Activated CD4-positive, alpha-beta T cell treated with anti-CD3 and anti-CD28 coated beads, Interleukin-2, amount 50 U/mL, for 48 hours (primary cell): ENCODE results near the gene ARHGEF10L.

ENCODE experiments used
- DNase-seq, 2 experiments: peaks; one replicate each; pipeline ENCODE4 v3.0.0-alpha.2; 2020

Gene ARHGEF10L

DNA sequence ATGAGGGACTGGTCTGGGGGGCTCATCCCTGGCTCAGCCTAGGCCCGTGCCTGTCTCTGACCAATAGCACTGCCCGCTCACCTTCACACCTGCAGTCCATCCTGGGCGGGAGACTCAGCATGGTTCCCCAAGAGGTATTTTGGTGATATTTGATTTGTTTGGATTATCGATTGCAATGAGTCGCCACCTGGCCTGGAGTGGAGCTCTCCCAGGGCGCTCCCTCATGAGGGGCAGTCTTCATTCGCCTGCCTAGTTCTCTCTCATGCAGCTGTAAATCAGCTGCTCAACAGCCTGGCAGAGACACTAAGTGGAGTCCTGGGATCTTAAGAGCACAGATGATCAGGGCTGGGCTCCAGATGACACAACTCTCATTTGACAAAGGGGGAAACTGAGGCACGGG lies 125.6 kb downstream of the ARHGEF10L start:
- no peak for DNase-seq

DNA sequence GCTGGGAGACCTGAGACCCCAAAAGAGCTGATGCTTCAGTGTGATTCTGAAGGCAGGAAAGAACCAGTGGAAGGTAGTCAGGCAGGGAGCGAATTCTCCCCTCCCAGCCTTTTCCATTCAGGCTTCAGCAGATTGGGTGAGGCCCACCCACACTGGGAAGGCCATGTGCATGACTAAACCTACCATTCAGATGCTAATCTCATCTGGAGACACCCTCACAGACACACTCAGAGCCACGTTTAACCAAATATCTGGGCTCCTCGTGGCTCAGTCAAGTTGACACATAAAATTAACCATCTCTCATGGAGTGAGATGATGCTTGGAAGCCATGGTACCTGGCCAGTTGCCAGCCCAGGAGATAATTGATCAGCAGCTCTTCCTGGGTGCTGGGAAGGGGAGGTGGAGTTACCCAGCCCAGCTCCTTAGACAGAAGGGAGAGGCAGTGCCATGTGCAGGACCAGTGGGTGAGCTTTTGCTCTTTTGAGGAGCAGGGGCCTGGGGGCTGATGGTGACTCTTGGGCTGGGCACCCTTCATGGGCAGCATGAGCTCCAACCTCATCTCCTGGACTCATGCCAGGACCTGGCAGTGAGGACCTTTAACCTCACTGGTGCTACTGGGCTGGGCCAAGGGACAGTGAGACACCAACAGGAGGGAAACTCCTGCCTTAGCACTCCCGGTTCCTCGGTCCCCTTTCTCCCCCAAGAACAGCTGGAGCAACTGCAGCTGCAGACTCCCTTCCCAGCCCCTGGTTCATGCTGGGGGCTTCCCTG lies 126.6 kb downstream of the ARHGEF10L start:
- DNase-seq = no peak

GRCh38 chr1:17667641-17668040 lies 128.1 kb downstream of the ARHGEF10L start:
- no peak for DNase-seq

DNA sequence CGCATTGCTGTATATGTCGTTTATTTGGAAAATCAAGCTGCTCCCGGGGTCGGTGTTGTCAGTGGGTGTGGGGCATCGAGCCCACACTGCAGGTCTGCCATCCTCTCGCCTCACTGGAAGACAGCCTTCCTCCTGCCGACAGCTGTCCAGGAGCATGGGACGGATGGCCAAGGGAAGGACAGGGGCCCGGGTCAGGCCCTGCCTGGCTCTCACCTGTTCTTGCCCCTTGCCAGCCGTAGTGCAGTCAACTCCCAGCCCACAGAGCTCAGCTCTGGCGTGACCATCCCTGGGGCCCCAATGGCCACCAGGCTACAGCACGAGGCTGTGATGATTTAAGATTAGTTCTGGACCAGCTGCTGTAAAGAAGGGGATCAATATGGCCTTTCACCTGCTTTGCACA lies 128.7 kb downstream of the ARHGEF10L start:
- no peak for DNase-seq

- DNase-seq = no peak
These were observed 129.2 kb downstream of the ARHGEF10L start for GRCh38 chr1:17668624-17669175.

DNA sequence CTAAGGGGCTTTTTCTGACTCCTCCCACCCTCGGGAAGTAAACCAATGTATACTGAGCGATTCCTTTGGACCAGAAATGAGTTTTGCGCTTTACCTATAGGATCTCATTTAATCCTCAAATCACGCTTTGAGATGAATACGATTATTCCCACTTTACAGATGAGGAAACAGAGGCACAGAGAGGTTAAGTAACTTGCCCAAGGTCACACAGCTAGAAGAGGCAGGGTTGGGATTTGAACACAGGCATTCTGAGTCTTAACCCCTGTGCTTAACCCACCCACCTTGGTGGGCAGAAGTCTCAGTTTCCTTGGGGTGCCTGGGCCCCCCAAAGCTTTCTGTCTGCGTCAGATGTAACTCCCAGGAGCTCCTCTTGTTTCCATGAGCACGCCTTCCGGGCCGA lies 129.8 kb downstream of the ARHGEF10L start:
- no peak for DNase-seq

DNA sequence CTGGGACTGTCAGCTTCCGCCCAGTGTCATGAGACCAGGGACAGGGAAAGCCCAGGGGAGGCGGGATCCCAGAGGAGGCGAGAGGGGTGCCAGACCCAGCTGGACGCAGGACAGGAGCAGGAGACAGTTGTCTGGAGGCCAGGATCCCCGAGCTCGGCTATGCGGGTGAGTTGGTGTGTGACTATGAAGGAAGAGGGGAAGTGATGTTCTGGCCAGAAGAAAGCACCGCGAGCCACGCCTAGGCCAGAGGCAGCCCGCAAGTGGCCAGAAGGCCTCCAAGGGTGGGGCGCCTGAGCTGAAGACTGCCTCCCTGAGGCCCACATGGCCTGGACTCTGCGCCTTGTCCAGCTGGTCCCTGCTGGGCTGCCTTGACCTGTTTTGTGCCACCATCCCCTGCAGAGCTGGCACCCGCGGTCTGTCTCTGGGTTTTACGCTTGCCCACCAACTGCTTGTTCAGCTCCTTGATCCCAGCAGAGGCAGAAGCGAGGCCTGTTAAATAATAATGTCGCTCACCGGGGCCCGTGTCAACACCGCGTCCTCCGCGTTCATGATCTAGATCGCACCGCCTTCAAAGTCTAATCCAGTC lies 130.5 kb downstream of the ARHGEF10L start:
- DNase-seq = no peak

- no peak for DNase-seq
These were observed 131.3 kb downstream of the ARHGEF10L start for GRCh38 chr1:17670587-17671313.

DNA sequence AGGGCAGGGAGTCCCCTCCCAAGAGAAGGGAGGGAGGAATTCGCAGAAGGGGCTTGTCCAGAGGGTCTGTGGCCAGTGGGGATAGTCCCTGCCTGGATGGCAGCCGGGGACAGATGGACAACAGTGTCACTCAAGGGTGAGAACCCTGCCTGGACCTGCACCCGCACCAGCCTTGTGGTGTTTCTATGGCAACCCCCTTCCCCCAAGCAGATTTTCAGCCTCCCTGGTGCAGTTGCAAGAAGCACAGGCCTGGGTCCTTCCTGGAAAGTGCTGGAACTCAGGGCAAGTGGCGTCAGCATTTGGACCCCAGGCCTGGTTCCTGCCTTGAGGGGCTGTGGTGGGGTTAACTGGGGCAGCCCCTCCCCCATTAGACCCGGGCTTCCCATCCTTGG lies 131.8 kb downstream of the ARHGEF10L start:
- no peak for DNase-seq

DNA sequence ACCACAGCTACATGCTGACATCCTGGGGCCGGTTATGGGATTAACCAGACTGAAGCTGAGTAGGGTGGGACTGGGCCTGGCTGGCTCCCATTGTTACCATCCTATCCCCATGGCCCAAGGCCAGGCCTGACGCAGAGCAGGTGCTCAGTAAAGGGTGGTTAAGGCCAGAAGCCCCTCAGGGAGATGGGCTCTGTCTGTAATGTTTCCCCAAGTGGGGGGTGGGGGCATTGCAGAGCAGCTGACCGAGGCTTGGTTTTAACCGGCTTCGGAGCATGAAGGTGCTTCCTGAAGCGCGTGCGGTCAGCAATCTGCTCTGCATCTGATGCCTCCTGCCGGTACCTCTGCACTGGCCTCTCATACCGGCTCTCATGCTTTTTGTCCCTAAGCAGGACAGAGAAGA lies 132.2 kb downstream of the ARHGEF10L start:
- no peak for DNase-seq

DNA sequence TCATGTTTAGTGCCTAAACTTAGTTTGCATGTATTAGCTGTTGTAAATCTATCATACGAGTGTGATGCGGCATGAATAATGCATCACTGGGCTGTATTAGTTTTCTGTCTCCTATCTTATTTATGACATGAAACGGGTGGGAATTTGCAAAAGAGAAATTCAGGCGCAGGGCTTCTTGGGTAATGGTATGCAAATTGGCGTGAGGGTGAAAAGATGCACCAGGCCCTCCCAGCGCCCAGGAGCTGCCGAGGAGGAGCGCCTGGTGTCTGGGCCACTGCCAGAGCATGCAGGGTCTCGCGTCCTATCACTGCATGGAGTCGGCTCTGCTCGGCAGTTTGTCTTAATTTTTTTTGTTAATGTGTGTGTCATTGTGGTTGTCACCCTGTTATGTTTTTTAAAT lies 132.7 kb downstream of the ARHGEF10L start:
- DNase-seq = no peak

DNA sequence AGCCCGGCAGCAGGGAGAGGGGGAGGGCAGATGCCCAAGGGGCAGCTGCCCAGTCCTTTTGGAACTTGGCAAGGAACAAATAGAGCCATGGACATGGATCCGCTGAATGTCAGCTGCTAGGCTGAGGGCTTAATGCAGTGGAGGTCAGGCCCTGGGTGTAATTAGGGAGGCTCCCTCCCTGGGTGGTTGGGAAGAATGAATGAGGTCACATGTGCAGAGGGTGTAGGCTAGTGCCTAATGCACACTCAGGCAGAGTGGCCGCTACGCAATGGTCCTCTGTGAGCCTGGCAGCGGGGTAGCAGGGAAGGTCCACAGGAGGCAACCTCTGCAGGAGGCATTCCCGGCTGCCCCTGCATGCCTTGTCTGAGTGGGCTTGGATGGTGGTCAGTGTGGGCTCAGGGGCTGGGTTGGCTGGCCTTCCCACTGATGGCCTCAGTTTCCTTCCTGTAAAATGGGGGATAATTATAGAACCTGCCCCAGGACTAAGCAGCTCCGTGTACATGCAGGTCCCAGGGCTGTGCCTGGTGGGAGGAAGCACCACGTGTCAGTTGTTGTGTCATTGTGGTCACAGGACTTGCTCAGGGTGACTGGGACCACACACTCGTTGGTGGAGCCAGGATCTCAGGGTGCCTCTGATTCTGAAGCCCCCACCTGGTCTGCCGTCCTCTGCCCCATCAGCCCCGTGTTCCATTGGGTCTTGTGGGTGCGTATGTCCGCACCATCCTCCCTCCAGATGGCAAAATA lies 134.0 kb downstream of the ARHGEF10L start:
- no peak for DNase-seq

- DNase-seq = no peak
These were observed 135.4 kb downstream of the ARHGEF10L start for GRCh38 chr1:17674726-17675500.

DNA sequence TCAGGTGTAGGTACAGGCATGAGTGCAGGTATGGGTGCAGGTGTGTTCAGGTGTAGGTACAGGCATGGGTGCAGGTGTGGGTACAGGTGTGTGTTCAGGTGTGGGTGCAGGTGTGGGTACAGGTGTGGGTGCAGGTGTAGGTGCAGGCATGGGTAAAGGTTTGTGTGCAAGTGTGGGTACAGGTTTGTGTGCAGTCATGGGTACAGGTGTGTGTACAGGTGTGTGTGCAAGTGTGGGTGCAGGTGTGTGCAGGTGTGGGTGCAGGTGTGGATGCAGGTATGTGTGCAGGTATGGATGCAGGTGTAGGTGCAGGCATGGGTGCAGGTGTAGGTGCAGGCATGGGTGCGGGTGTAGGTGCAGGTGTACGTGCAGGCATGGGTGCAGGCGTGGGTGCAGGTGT lies 136.2 kb downstream of the ARHGEF10L start:
- no peak for DNase-seq

DNA sequence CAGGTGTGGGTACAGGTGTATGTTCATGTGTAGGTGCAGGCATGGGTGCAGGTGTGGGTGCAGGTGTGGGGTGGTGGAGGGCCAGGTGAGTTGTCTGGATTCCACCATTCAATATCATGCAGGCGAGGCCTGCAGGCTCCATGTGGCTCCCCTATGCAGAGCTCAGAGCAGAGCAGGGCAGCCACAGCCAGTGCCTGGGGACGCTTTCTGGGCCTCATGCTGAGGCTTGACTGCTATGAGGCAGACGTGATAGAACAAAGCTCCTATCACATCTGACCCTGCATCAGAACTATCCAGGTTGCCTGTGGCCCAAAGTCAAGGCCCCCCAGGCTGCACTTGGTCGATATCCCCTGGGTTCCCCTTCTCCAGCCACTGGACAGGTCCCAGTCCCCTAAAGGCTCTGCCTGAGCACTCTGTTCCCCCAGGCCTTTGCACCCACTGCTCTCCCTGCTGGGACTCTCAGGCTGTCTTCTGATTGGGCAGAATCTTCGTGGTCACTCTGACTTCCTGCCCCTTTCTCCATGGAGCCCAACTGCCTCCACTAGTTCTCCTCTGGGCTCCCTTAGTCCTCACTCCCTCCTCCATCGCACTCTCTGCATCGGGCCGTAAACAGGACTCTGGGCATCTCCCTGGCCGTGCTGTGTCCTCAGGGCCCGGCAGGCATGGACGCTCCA lies 137.0 kb downstream of the ARHGEF10L start:
- DNase-seq = no peak

- no peak for DNase-seq
These were observed 138.5 kb downstream of the ARHGEF10L start for GRCh38 chr1:17678011-17678410.

GRCh38 chr1:17679856-17680255 lies 140.4 kb downstream of the ARHGEF10L start:
- DNase-seq = no peak

- no peak for DNase-seq
These were observed 140.8 kb downstream of the ARHGEF10L start for GRCh38 chr1:17680308-17680707.

DNA sequence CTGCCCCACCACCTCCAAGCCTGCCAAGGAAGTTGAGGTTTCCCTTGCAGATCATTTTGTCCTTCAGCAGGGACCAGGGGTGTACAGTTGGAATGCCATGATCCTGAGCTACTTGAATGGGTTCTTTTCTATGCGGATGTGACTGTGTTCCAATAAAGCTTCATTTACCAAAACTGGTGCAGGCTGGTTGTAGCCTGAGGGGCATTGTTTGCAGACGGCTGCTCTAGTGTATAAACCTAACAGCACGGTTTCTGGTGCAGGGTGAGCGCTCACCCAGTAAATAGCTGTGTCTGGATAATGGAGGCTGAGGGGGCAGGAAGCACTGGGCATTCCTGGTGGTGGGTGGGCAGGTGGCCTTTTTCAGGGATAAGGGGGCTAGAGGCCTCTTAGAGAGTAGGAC lies 142.9 kb downstream of the ARHGEF10L start:
- DNase-seq = no peak

DNA sequence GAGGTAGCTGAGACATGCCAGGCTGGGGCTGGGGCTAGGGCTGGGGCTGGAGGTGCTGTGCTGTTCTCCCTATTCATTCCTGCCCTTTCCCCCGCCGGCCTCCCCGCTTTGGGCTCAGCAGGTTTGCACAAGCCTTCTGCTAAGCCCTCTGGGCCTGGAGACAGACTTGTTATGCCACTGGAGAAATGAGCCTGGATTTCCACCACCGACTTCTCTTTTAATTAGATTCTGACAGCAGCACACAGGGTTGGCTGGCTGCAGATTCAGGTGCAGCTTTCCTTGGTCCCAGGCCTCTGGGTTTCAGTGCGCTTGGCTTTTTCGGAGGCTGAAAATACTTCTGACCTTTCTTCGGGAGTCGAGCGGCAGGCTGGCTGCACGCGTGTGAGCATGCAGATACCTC lies 144.1 kb downstream of the ARHGEF10L start:
- DNase-seq = no peak

DNA sequence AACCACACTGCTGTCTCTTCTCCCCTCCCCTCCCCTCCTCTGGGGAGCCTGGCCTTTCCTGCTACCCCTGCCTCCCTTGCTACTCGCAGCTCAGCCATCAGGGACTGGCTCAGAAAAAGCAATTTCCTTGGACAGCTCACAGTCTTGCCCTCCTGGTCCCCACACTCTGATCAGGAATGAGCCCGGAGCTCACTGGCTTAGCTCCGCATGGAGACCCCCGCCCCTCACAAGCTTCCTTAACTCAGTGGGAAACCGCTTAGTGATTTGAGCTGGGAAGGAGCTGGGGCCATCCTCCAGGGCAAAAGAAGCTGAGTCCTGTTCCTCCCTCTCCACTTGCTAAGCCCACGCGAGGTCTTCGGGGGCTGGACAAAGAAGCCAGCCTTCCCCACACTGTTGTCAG lies 145.3 kb downstream of the ARHGEF10L start:
- DNase-seq = no peak

DNA sequence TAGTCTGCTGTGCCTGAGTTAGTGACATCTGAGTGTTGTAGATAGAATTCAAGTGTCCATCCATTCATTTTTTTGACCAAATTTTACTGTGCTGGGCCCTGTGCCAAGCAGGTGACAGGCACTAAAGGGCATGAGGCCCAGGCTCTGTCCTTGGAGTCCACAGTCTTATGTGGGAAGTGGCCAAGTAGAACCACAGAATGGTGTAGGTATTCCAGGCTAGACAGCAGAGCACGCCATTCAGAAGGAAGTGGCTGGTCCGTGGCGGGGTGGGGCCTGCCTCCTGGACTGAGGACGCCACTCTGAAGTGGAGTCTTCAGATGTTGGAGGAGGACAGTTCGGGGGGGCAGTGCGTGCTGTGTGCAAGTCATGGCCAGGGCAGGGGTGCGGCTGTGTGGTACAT lies 146.8 kb downstream of the ARHGEF10L start:
- no peak for DNase-seq
